GM23248 (cell line): ENCODE data around the gene STXBP4.

Experiments used
- EZH2 ChIP-seq: fragments of 200-600 bp; sonication (generic); IDR thresholded peaks from 2 replicates; pipeline ENCODE4 v1.6.1; 2018; ENCODE audit warnings: antibody characterized with exemption, mild to moderate bottlenecking; ENCODE audit not compliant: insufficient read depth, poor library complexity, severe bottlenecking
- EZH2phosphoT487 ChIP-seq: fragments of 200-600 bp; sonication (generic); IDR thresholded peaks from 2 replicates; pipeline ENCODE4 v1.6.1; 2018; ENCODE audit warnings: antibody characterized with exemption, moderate library complexity, mild to moderate bottlenecking, low read depth; ENCODE audit not compliant: insufficient read depth

- TF ChIP-seq EZH2: no peak
- TF ChIP-seq EZH2phosphoT487: no peak
Observed at GRCh38 chr17:55159251-55159650, 190.7 kb downstream of the STXBP4 start.
